Vagina (tissue), 2 donors: ENCODE data around the gene MRPL10. TPM values are rescaled to one million over a fixed set of nuclear protein-coding genes. Genes with fewer than 3 reads are reported as not detected.

Experiments used
- DNase-seq, 2 donors: peaks; one replicate each; pipeline ENCODE4 v3.0.0-alpha.2; 2017; ENCODE audit errors: extremely low spot score in 2 of 2
- H3K27ac ChIP-seq: fragments of 200-600 bp; sonication (generic); one replicate; pipeline ENCODE4 v1.5.1; 2019
- H3K27me3 ChIP-seq: fragments of 200-600 bp; sonication (generic); one replicate; pipeline ENCODE4 v1.5.1; 2019
- H3K36me3 ChIP-seq, 2 donors: fragments of 200-600 bp; sonication (generic); one replicate each; pipeline ENCODE4 v1.5.1; 2017 to 2019
- H3K4me1 ChIP-seq: fragments of 200-600 bp; sonication (generic); one replicate; pipeline ENCODE4 v1.5.1; 2019
- H3K4me3 ChIP-seq, 2 donors: fragments of 200-600 bp; sonication (generic); 1 replicate in 1 of 2; 2 replicates in 1 of 2; pipeline ENCODE4 v1.5.1; 2016 to 2019
- H3K9me3 ChIP-seq: fragments of 200-600 bp; sonication (generic); one replicate; pipeline ENCODE4 v1.5.1; 2019
- CTCF ChIP-seq, 3 experiments: fragments of 450-650 bp in 2 of 3; fragments of 200-600 bp in 1 of 3; sonication (generic) in 1 of 3; IDR thresholded peaks; one replicate each; pipeline ENCODE4 v1.5.1; 2017 to 2019; ENCODE audit warnings: antibody characterized with exemption in 3 of 3, mild to moderate bottlenecking in 2 of 3, moderate library complexity in 2 of 3
- POLR2A ChIP-seq, 2 donors: fragments of 450-650 bp; IDR thresholded peaks; one replicate each; pipeline ENCODE4 v1.6.1; 2017; ENCODE audit warnings: antibody characterized with exemption in 2 of 2, mild to moderate bottlenecking in 2 of 2, moderate library complexity in 2 of 2
- POLR2AphosphoS5 ChIP-seq, 2 donors: sonication (generic); formaldehyde crosslinking; IDR thresholded peaks; one replicate each; pipeline ENCODE4 v1.9.0; 2017; ENCODE audit warnings: antibody characterized with exemption in 2 of 2, mild to moderate bottlenecking in 2 of 2, low read depth in 1 of 2; ENCODE audit not compliant: insufficient read depth in 1 of 2
- intact Hi-C: fragments of 100-400 bp; cut with DNase I; formaldehyde crosslinking; loops from one replicate; pipeline ENCODE4 v1.15.1; 2023
- total RNA-seq: library from RNA; depleted of rRNA; stranded (reverse); fragments of >200 nt; gene quantifications from one replicate; pipeline ENCODE4 v1.2.3, GENCODE V29; 2016

MRPL10 gene
- total RNA-seq, 1 donor from 2014 or later, result 21.4 TPM

GRCh38 chr17:47818002-47818695, 13.2 kb downstream of the MRPL10 start:
- Histone ChIP-seq H3K4me1 (peaks cover 26% of the 10 kb centered on the region), H3K27me3 (no peaks in the 10 kb centered on the region), H3K36me3 (peaks cover 0 to 40% of the 10 kb centered on the region in 2 donors), H3K9me3 (no peaks in the 10 kb centered on the region), H3K4me3 (no peak overlapping the region), H3K27ac (no peak overlapping the region)
- TF ChIP-seq POLR2A (IDR thresholded peaks at IDR 0.05) (no peak), POLR2AphosphoS5 (IDR thresholded peaks at IDR 0.05; ENCODE audit: insufficient read depth in 1 of 2, low read depth in 1 of 2) (no peak), CTCF (IDR thresholded peaks at IDR 0.05) (no peak)
- no peak for DNase-seq
- intact Hi-C loops, result no loop called here

- no peak overlapping the region for H3K4me3 ChIP-seq
- TF ChIP-seq CTCF (IDR thresholded peaks at IDR 0.05) (no peak), POLR2A (IDR thresholded peaks at IDR 0.05) (no peak), POLR2AphosphoS5 (IDR thresholded peaks at IDR 0.05; ENCODE audit: insufficient read depth in 1 of 2, low read depth in 1 of 2) (no peak)
- DNase-seq, result no peak
- intact Hi-C loops, result no loop called here
- no peaks in the 10 kb centered on the region for H3K9me3 ChIP-seq
- H3K27me3 ChIP-seq, result no peaks in the 10 kb centered on the region
- H3K4me1 ChIP-seq, result peaks cover 22% of the 10 kb centered on the region
- H3K36me3 ChIP-seq, result peaks cover 0 to 40% of the 10 kb centered on the region in 2 donors
- no peak overlapping the region for H3K27ac ChIP-seq
These were observed 14.4 kb downstream of the MRPL10 start for GRCh38 chr17:47816947-47817346.

GRCh38 chr17:47816111-47816735, 15.1 kb downstream of the MRPL10 start:
- intact Hi-C loops, result no loop called here
- Histone ChIP-seq H3K36me3 (peaks cover 0 to 40% of the 10 kb centered on the region in 2 donors), H3K9me3 (no peaks in the 10 kb centered on the region), H3K27me3 (no peaks in the 10 kb centered on the region), H3K27ac (no peak overlapping the region), H3K4me1 (peaks cover 15% of the 10 kb centered on the region), H3K4me3 (no peak overlapping the region)
- no peak for DNase-seq
- TF ChIP-seq POLR2A (IDR thresholded peaks at IDR 0.05) (no peak), CTCF (IDR thresholded peaks at IDR 0.05) (no peak), POLR2AphosphoS5 (IDR thresholded peaks at IDR 0.05; ENCODE audit: insufficient read depth in 1 of 2, low read depth in 1 of 2) (no peak)

GRCh38 chr17:47815106-47815918, 16.0 kb downstream of the MRPL10 start:
- Histone ChIP-seq H3K4me1 (peaks cover 14% of the 10 kb centered on the region), H3K36me3 (peaks cover 0 to 44% of the 10 kb centered on the region in 2 donors), H3K27ac (no peak overlapping the region), H3K4me3 (no peak overlapping the region), H3K27me3 (no peaks in the 10 kb centered on the region), H3K9me3 (no peaks in the 10 kb centered on the region)
- intact Hi-C loops, result no loop called here
- DNase-seq, result no peak
- TF ChIP-seq POLR2AphosphoS5 (IDR thresholded peaks at IDR 0.05; ENCODE audit: insufficient read depth in 1 of 2, low read depth in 1 of 2) (no peak), CTCF (IDR thresholded peaks at IDR 0.05) (no peak), POLR2A (IDR thresholded peaks at IDR 0.05) (no peak)
